GM12878 (cell line): Measurements from ENCODE around the gene SLC10A1.

ENCODE experiments used
- CEBPZ ChIP-seq: fragments of 150-350 bp; IDR thresholded peaks from 2 replicates; pipeline ENCODE4 v1.6.1; 2016; ENCODE audit warnings: low read depth, low read length
- CHD4 ChIP-seq: fragments of 200-600 bp; sonication (generic); IDR thresholded peaks from 2 replicates; pipeline ENCODE4 v1.6.1; 2016; ENCODE audit warnings: mild to moderate bottlenecking
- EED ChIP-seq: sonication (generic); IDR thresholded peaks from 2 replicates; pipeline ENCODE4 v1.6.1; 2016; ENCODE audit warnings: antibody characterized with exemption, low read depth
- FOXM1 ChIP-seq: IDR thresholded peaks from 2 replicates; pipeline ENCODE4 v1.6.1; 2012; ENCODE audit warnings: low read depth, mild to moderate bottlenecking, inconsistent platforms, low read length, moderate library complexity
- HDAC2 ChIP-seq: fragments of 200-600 bp; sonication (generic); IDR thresholded peaks from 2 replicates; pipeline ENCODE4 v1.6.1; 2017
- IRF4 ChIP-seq: IDR thresholded peaks from 2 replicates; pipeline ENCODE4 v1.6.1; 2011; ENCODE audit warnings: low read depth, low read length
- NBN ChIP-seq: fragments of 450-650 bp; IDR thresholded peaks from 2 replicates; pipeline ENCODE4 v1.6.1; 2016
- POLR2A ChIP-seq: IDR thresholded peaks from 2 replicates; pipeline ENCODE4 v1.6.1; 2011; ENCODE audit warnings: low read depth, mild to moderate bottlenecking, low read length
- POLR2AphosphoS5 ChIP-seq: IDR thresholded peaks from 2 replicates; pipeline ENCODE4 v1.6.1; 2011; ENCODE audit warnings: mild to moderate bottlenecking, low read length, inconsistent platforms
- TARDBP ChIP-seq: IDR thresholded peaks from 2 replicates; pipeline ENCODE4 v1.6.1; 2016; ENCODE audit warnings: borderline replicate concordance
- USF2 ChIP-seq: IDR thresholded peaks from 2 replicates; pipeline ENCODE4 v1.6.1; 2011; ENCODE audit warnings: low read depth, low read length, improper control_type of control experiment, borderline replicate concordance
- YY1 ChIP-seq: IDR thresholded peaks from 2 replicates; pipeline ENCODE4 v1.6.1; 2011; ENCODE audit warnings: low read depth, mild to moderate bottlenecking, low read length
- ZBTB40 ChIP-seq: fragments of 450-650 bp; IDR thresholded peaks from 2 replicates; pipeline ENCODE4 v1.6.1; 2016; ENCODE audit warnings: mild to moderate bottlenecking, moderate library complexity, borderline replicate concordance
- TF ChIP-seq, protein P1 (sequence below), 3 experiments: IDR thresholded peaks in 2 of 3; conservative IDR thresholded peaks in 1 of 3; 2 replicates each; pipeline ENCODE4 v1.5.1; 2011; ENCODE audit warnings: low read depth in 3 of 3, low read length in 3 of 3, mild to moderate bottlenecking in 3 of 3, control low read depth in 2 of 3, moderate library complexity in 2 of 3, inconsistent platforms in 1 of 3, mixed read lengths in 1 of 3; ENCODE audit not compliant: control insufficient read depth in 2 of 3, insufficient read depth in 1 of 3; ENCODE audit errors: extremely low read depth in 1 of 3

GRCh38 chr14:69812711-69813110 lies 15.7 kb upstream of the SLC10A1 start:
- TF ChIP-seq EED (no peak), NBN (no peak), POLR2A (no peak), YY1 (no peak), USF2 (no peak), CEBPZ (no peak), TARDBP (no peak), IRF4 (no peak), ZBTB40 (no peak), FOXM1 (no peak), CHD4 (no peak), POLR2AphosphoS5 (no peak), HDAC2 (no peak)
- TF ChIP-seq, protein P1, sequence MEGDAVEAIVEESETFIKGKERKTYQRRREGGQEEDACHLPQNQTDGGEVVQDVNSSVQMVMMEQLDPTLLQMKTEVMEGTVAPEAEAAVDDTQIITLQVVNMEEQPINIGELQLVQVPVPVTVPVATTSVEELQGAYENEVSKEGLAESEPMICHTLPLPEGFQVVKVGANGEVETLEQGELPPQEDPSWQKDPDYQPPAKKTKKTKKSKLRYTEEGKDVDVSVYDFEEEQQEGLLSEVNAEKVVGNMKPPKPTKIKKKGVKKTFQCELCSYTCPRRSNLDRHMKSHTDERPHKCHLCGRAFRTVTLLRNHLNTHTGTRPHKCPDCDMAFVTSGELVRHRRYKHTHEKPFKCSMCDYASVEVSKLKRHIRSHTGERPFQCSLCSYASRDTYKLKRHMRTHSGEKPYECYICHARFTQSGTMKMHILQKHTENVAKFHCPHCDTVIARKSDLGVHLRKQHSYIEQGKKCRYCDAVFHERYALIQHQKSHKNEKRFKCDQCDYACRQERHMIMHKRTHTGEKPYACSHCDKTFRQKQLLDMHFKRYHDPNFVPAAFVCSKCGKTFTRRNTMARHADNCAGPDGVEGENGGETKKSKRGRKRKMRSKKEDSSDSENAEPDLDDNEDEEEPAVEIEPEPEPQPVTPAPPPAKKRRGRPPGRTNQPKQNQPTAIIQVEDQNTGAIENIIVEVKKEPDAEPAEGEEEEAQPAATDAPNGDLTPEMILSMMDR (IDR thresholded peaks at IDR 0.05 in 2 of 3, conservative IDR thresholded peaks at IDR 0.05 in 1 of 3; ENCODE audit: control insufficient read depth in 2 of 3, extremely low read depth in 1 of 3, insufficient read depth in 1 of 3, low read depth in 3 of 3, low read length in 3 of 3): no peak
